PC-9 (cell line): ENCODE measurements around the gene FBXO33.

Source experiments
- EZH2 ChIP-seq: fragments of 200-600 bp; sonication (generic); IDR thresholded peaks from 2 replicates; pipeline ENCODE4 v1.8.0; 2017; ENCODE audit warnings: antibody characterized with exemption, low read depth
- TF ChIP-seq, protein P1 (sequence below): fragments of 200-600 bp; sonication (generic); conservative IDR thresholded peaks from 2 replicates; pipeline ENCODE4 v1.6.1; 2017; ENCODE audit warnings: mixed run types, antibody characterized with exemption, mild to moderate bottlenecking, moderate library complexity

DNA sequence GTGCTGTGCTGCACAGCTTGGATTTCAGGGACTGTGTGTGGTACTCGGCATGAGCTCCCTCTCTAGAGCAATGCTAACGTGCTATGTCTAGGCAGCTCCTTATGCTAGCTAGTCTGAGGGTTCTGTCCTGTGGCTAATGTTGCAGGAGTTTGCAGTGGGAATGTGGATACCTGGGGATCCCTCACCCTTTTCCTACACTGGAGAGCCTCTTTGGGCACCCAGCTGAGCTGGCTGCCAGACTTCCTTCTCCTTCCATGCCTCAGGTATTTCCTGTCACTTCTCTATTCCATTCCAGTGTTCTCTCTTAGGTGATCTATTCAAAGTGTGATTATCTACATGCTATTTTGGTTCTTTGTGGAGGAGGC is 64.9 kb downstream of the FBXO33 start:
- TF ChIP-seq, protein P1, sequence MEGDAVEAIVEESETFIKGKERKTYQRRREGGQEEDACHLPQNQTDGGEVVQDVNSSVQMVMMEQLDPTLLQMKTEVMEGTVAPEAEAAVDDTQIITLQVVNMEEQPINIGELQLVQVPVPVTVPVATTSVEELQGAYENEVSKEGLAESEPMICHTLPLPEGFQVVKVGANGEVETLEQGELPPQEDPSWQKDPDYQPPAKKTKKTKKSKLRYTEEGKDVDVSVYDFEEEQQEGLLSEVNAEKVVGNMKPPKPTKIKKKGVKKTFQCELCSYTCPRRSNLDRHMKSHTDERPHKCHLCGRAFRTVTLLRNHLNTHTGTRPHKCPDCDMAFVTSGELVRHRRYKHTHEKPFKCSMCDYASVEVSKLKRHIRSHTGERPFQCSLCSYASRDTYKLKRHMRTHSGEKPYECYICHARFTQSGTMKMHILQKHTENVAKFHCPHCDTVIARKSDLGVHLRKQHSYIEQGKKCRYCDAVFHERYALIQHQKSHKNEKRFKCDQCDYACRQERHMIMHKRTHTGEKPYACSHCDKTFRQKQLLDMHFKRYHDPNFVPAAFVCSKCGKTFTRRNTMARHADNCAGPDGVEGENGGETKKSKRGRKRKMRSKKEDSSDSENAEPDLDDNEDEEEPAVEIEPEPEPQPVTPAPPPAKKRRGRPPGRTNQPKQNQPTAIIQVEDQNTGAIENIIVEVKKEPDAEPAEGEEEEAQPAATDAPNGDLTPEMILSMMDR, result no peak
- TF ChIP-seq EZH2, result no peak
